ENCODE measurements around the gene PRDM16. TPM values are rescaled to one million over a fixed set of nuclear protein-coding genes. Genes with fewer than 3 reads are reported as not detected.

The PRDM16 gene
- total and polyA plus RNA-seq, 2 donors (not counting 1 experiment from before 2014, with no cell fraction given): 0.03 to 0.12 TPM

- TF ChIP-seq EZH2 (IDR thresholded peaks at IDR 0.05; ENCODE audit: borderline replicate concordance, insufficient read depth, low read depth, low read length, poor library complexity, severe bottlenecking): no peak
- TF ChIP-seq, protein P1, sequence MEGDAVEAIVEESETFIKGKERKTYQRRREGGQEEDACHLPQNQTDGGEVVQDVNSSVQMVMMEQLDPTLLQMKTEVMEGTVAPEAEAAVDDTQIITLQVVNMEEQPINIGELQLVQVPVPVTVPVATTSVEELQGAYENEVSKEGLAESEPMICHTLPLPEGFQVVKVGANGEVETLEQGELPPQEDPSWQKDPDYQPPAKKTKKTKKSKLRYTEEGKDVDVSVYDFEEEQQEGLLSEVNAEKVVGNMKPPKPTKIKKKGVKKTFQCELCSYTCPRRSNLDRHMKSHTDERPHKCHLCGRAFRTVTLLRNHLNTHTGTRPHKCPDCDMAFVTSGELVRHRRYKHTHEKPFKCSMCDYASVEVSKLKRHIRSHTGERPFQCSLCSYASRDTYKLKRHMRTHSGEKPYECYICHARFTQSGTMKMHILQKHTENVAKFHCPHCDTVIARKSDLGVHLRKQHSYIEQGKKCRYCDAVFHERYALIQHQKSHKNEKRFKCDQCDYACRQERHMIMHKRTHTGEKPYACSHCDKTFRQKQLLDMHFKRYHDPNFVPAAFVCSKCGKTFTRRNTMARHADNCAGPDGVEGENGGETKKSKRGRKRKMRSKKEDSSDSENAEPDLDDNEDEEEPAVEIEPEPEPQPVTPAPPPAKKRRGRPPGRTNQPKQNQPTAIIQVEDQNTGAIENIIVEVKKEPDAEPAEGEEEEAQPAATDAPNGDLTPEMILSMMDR (IDR thresholded peaks at IDR 0.05): no peak
- H3K4me2 ChIP-seq (replicated peaks; ENCODE audit: low read depth, low read length, poor library complexity, severe bottlenecking): no peak overlapping the region
- POLR2A ChIA-PET: no interaction called here
- Mint-ChIP-seq H3K4me1 (no peaks in the 10 kb centered on the region), H3K27ac (no peak overlapping the region), H3K9me3 (ENCODE audit: insufficient read depth) (no peaks in the 10 kb centered on the region), H3K27me3 (peaks cover 25% of the 10 kb centered on the region), H3K4me3 (no peak overlapping the region)
- peaks cover 0 to under 1% (median 0%) of the 10 kb centered on the region in 3 donors for H3K9me3 ChIP-seq (ENCODE audit: control extremely low read depth in 1 of 3, control insufficient read depth in 2 of 3, insufficient read depth in 1 of 3, low read length in 2 of 3)
- ATAC-seq (ENCODE audit: low read depth): no peak
- no peak overlapping the region for H3K4me3 ChIP-seq (ENCODE audit: control extremely low read depth in 1 of 5, extremely low read depth in 1 of 5, insufficient read depth in 1 of 5, low read depth in 2 of 5, low read length in 4 of 5)
- H3K36me3 ChIP-seq (replicated peaks in 1 of 2; ENCODE audit: control extremely low read depth in 1 of 2, control insufficient read depth in 1 of 2, extremely low read depth in 1 of 2, insufficient read depth in 2 of 2, low read length in 1 of 2): no peaks in the 10 kb centered on the region
- no peak overlapping the region for H3K27ac ChIP-seq (ENCODE audit: low read length in 2 of 2)
- H3K27me3 ChIP-seq (replicated peaks in 1 of 4; ENCODE audit: control extremely low read depth in 1 of 4, control insufficient read depth in 3 of 4, insufficient read depth in 4 of 4, low read length in 3 of 4): peaks cover 0 to 23% (median 0%) of the 10 kb centered on the region in 4 experiments
- intact Hi-C loops (cut with micrococcal nuclease): no loop called here
- H3K9ac ChIP-seq (ENCODE audit: low read length): no peak overlapping the region
- no peak overlapping the region for H2AFZ ChIP-seq (ENCODE audit: insufficient read depth, low read depth, low read length, poor library complexity, severe bottlenecking)
- no peak for DNase-seq
- no peaks in the 10 kb centered on the region for H3K4me1 ChIP-seq (ENCODE audit: control insufficient read depth in 2 of 2, insufficient read depth in 2 of 2, low read length in 2 of 2)
- CTCF ChIA-PET: no interaction called here
- H3K79me2 ChIP-seq (ENCODE audit: control insufficient read depth, insufficient read depth, low read length): no peaks in the 10 kb centered on the region
- no peaks in the 10 kb centered on the region for H4K20me1 ChIP-seq (ENCODE audit: control insufficient read depth, insufficient read depth, low read length, poor library complexity, severe bottlenecking)
- WGBS (ENCODE audit: insufficient coverage): 88% methylated on average over 4 of the region's 4 CpGs
These were observed 8.6 kb downstream of the PRDM16 start for GRCh38 chr1:3077561-3077960.

GRCh38 chr1:3078430-3078861 lies 9.4 kb downstream of the PRDM16 start:
- H3K79me2 ChIP-seq (ENCODE audit: control insufficient read depth, insufficient read depth, low read length): no peaks in the 10 kb centered on the region
- intact Hi-C loops (cut with micrococcal nuclease): no loop called here
- POLR2A ChIA-PET: no interaction called here
- ATAC-seq (ENCODE audit: low read depth) (no peak), DNase-seq (no peak)
- H3K27ac ChIP-seq (ENCODE audit: low read length in 2 of 2): no peak overlapping the region
- CTCF ChIA-PET: no interaction called here
- no peak overlapping the region for H3K9ac ChIP-seq (ENCODE audit: low read length)
- Mint-ChIP-seq H3K9me3 (ENCODE audit: insufficient read depth) (no peaks in the 10 kb centered on the region), H3K4me1 (no peaks in the 10 kb centered on the region), H3K27ac (no peak overlapping the region), H3K4me3 (no peak overlapping the region), H3K27me3 (peaks cover 25% of the 10 kb centered on the region)
- no peaks in the 10 kb centered on the region for H3K9me3 ChIP-seq (ENCODE audit: control extremely low read depth in 1 of 3, control insufficient read depth in 2 of 3, insufficient read depth in 1 of 3, low read length in 2 of 3)
- no peak overlapping the region for H3K4me2 ChIP-seq (replicated peaks; ENCODE audit: low read depth, low read length, poor library complexity, severe bottlenecking)
- no peaks in the 10 kb centered on the region for H3K36me3 ChIP-seq (replicated peaks in 1 of 2; ENCODE audit: control extremely low read depth in 1 of 2, control insufficient read depth in 1 of 2, extremely low read depth in 1 of 2, insufficient read depth in 2 of 2, low read length in 1 of 2)
- H2AFZ ChIP-seq (ENCODE audit: insufficient read depth, low read depth, low read length, poor library complexity, severe bottlenecking): no peak overlapping the region
- no peak overlapping the region for H3K4me3 ChIP-seq (ENCODE audit: control extremely low read depth in 1 of 5, extremely low read depth in 1 of 5, insufficient read depth in 1 of 5, low read depth in 2 of 5, low read length in 4 of 5)
- no peaks in the 10 kb centered on the region for H3K4me1 ChIP-seq (ENCODE audit: control insufficient read depth in 2 of 2, insufficient read depth in 2 of 2, low read length in 2 of 2)
- no peak for TF ChIP-seq EZH2 (IDR thresholded peaks at IDR 0.05; ENCODE audit: borderline replicate concordance, insufficient read depth, low read depth, low read length, poor library complexity, severe bottlenecking)
- TF ChIP-seq, protein P1 (IDR thresholded peaks at IDR 0.05): no peak
- H3K27me3 ChIP-seq (replicated peaks in 1 of 4; ENCODE audit: control extremely low read depth in 1 of 4, control insufficient read depth in 3 of 4, insufficient read depth in 4 of 4, low read length in 3 of 4): peaks cover 0 to 15% (median 0%) of the 10 kb centered on the region in 4 experiments
- no peaks in the 10 kb centered on the region for H4K20me1 ChIP-seq (ENCODE audit: control insufficient read depth, insufficient read depth, low read length, poor library complexity, severe bottlenecking)
- WGBS (ENCODE audit: insufficient coverage): 33% methylated on average over 13 of the region's 15 CpGs
